Gastrocnemius medialis (tissue), 4 donors: ENCODE measurements around the gene IL20RA. TPM values are rescaled to one million over a fixed set of nuclear protein-coding genes. Genes with fewer than 3 reads are reported as not detected.
"Not testable (repeated sequence)": the region's sequence is repeated elsewhere in the genome, so short reads cannot be mapped to it uniquely, and the experiment has no call there.

Experiments used
- ATAC-seq, 2 donors: fragments of 150-250 bp; one replicate each; pipeline ENCODE4 v1.9.1; 2016
- DNase-seq, 2 donors: peaks; one replicate each; pipeline ENCODE4 v3.0.0-alpha.2; 2019
- H3K27ac ChIP-seq, 4 donors: fragments of 200-600 bp; sonication (generic); 1 replicate in 1 of 4; 2 replicates in 3 of 4; pipeline ENCODE4 v1.5.1; 2016 to 2018; ENCODE audit warnings: mild to moderate bottlenecking in 2 of 4, moderate library complexity in 1 of 4
- H3K27me3 ChIP-seq, 3 donors: fragments of 200-600 bp; sonication (generic) in 2 of 3; 1 replicate in 1 of 3; 2 replicates in 2 of 3; pipeline versions ENCODE4 v1.5.1 to v1.6.0; 2016 to 2019; ENCODE audit warnings: mild to moderate bottlenecking in 1 of 3, moderate library complexity in 1 of 3
- H3K36me3 ChIP-seq, 2 donors: fragments of 200-600 bp; sonication (generic) in 1 of 2; one replicate each; pipeline ENCODE4 v1.5.1; 2017 to 2018
- H3K4me1 ChIP-seq, 2 donors: fragments of 200-600 bp; sonication (generic) in 1 of 2; one replicate each; pipeline ENCODE4 v1.5.1; 2016 to 2017; ENCODE audit warnings: mild to moderate bottlenecking in 2 of 2
- H3K4me3 ChIP-seq, 4 donors: fragments of 200-600 bp; sonication (generic) in 3 of 4; 1 replicate in 1 of 4; 2 replicates in 3 of 4; pipeline ENCODE4 v1.5.1; 2016 to 2019; ENCODE audit warnings: mild to moderate bottlenecking in 2 of 4
- H3K9me3 ChIP-seq, 3 donors: fragments of 200-600 bp; sonication (generic) in 2 of 3; 1 replicate in 1 of 3; 2 replicates in 2 of 3; pipeline ENCODE4 v1.5.1; 2016 to 2019
- CTCF ChIP-seq, 5 experiments: fragments of 450-650 bp in 3 of 5; fragments of 200-600 bp in 2 of 5; sonication (generic) in 2 of 5; IDR thresholded peaks in 4 of 5; conservative IDR thresholded peaks in 1 of 5; 1 replicate in 4 of 5; 2 replicates in 1 of 5; pipeline ENCODE4 v1.5.1; 2016 to 2019; ENCODE audit warnings: antibody characterized with exemption in 5 of 5, mild to moderate bottlenecking in 3 of 5, moderate library complexity in 3 of 5
- POLR2A ChIP-seq, 2 donors: fragments of 450-650 bp; IDR thresholded peaks; one replicate each; pipeline ENCODE4 v1.6.1; 2017; ENCODE audit warnings: antibody characterized with exemption in 2 of 2, mild to moderate bottlenecking in 2 of 2, moderate library complexity in 2 of 2
- in situ Hi-C, 4 donors: fragments of 200-750 bp; cut with MboI; loops; one replicate each; pipeline versions ENCODE4 v1.15.0 to v1.8.0; 2017; ENCODE audit warnings: low sequenced_read_pairs in 4 of 4
- intact Hi-C: fragments of 100-400 bp; cut with DNase I; formaldehyde crosslinking; loops from one replicate; pipeline ENCODE4 v1.15.1; 2023; ENCODE audit warnings: low total_unique reads
- total RNA-seq, 4 donors: library from RNA; depleted of rRNA; stranded (reverse); fragments of >200 nt; gene quantifications; one replicate each; pipeline versions ENCODE4 v1.1.0 to v1.2.3, GENCODE V29; 2016

IL20RA gene
- total RNA-seq, 4 donors from 2014 or later: 0.32 to 1.1 TPM; not detected in 2

GRCh38 chr6:137081997-137082396, 37.2 kb upstream of the IL20RA start:
- H3K27me3 ChIP-seq: no peaks in the 10 kb centered on the region
- no peaks in the 10 kb centered on the region for H3K9me3 ChIP-seq
- in situ Hi-C loops (loop anchor here in 3 of 4 donors (5.0 to 25.0 kb wide), 3 partner anchors 235 to 563 kb away; no protein-coding TSS in a partner anchor), intact Hi-C loops (no loop called here)
- no peaks in the 10 kb centered on the region for H3K36me3 ChIP-seq
- TF ChIP-seq POLR2A (IDR thresholded peaks at IDR 0.05) (no peak), CTCF (IDR thresholded peaks at IDR 0.05 in 4 of 5, conservative IDR thresholded peaks at IDR 0.05 in 1 of 5) (no peak)
- no peak overlapping the region for H3K27ac ChIP-seq
- no peak for DNase-seq
- no peak for ATAC-seq
- no peaks in the 10 kb centered on the region for H3K4me1 ChIP-seq
- no peak overlapping the region for H3K4me3 ChIP-seq

GRCh38 chr6:137080711-137081110, 35.9 kb upstream of the IL20RA start:
- intact Hi-C loops: no loop called here
- no peaks in the 10 kb centered on the region for H3K27me3 ChIP-seq
- no peak for ATAC-seq
- no peak overlapping the region for H3K4me3 ChIP-seq
- TF ChIP-seq POLR2A (IDR thresholded peaks at IDR 0.05): no peak
- in situ Hi-C loops: loop anchor here in 3 of 4 donors (5.0 to 25.0 kb wide), 3 partner anchors 237 to 564 kb away; no protein-coding TSS in a partner anchor
- H3K4me1 ChIP-seq: no peaks in the 10 kb centered on the region
- DNase-seq: no peak
- H3K9me3 ChIP-seq: no peaks in the 10 kb centered on the region
- no peak overlapping the region for H3K27ac ChIP-seq
- H3K36me3 ChIP-seq: no peaks in the 10 kb centered on the region

- ATAC-seq (peak; percentile 68 to 85), DNase-seq (peak; percentile 28 to 60)
- Histone ChIP-seq H3K9me3 (no peaks in the 10 kb centered on the region), H3K4me1 (no peaks in the 10 kb centered on the region), H3K27ac (no peak overlapping the region), H3K4me3 (no peak overlapping the region), H3K36me3 (no peaks in the 10 kb centered on the region), H3K27me3 (no peaks in the 10 kb centered on the region)
- peak; percentile 23 to 56 (median 49) for TF ChIP-seq CTCF (IDR thresholded peaks at IDR 0.05 in 4 of 5, conservative IDR thresholded peaks at IDR 0.05 in 1 of 5)
- no peak for TF ChIP-seq POLR2A (IDR thresholded peaks at IDR 0.05)
- in situ Hi-C loops: loop anchor here in 2 of 4 donors (10.0 to 25.0 kb wide), 2 partner anchors 561 to 568 kb away; no protein-coding TSS in a partner anchor
- intact Hi-C loops: loop anchor here (5.0 kb wide), 2 partner anchors 236 to 566 kb away; no protein-coding TSS in a partner anchor
These were observed 31.7 kb upstream of the IL20RA start for GRCh38 chr6:137076277-137077068.

GRCh38 chr6:137075790-137076189, 31.0 kb upstream of the IL20RA start:
- H3K27me3 ChIP-seq, H3K36me3 ChIP-seq, DNase-seq, H3K4me3 ChIP-seq, H3K27ac ChIP-seq, H3K9me3 ChIP-seq, H3K4me1 ChIP-seq, ATAC-seq: not testable (repeated sequence)
- intact Hi-C loops (loop anchor here (5.0 kb wide), 2 partner anchors 237 to 567 kb away; no protein-coding TSS in a partner anchor), in situ Hi-C loops (loop anchor here in 2 of 4 donors (10.0 to 25.0 kb wide), 2 partner anchors 562 to 569 kb away; no protein-coding TSS in a partner anchor)

- H3K4me1 ChIP-seq: no peaks in the 10 kb centered on the region
- in situ Hi-C loops: loop anchor here in 1 of 4 donors (10.0 kb wide), 1 partner anchor 574 kb away; no protein-coding TSS in a partner anchor
- no peaks in the 10 kb centered on the region for H3K36me3 ChIP-seq
- DNase-seq (no peak), ATAC-seq (no peak)
- peaks cover 0 to 4% (median 2%) of the 10 kb centered on the region in 3 donors for H3K27me3 ChIP-seq
- no peak overlapping the region for H3K27ac ChIP-seq
- H3K4me3 ChIP-seq: no peak overlapping the region
- TF ChIP-seq CTCF (IDR thresholded peaks at IDR 0.05 in 4 of 5, conservative IDR thresholded peaks at IDR 0.05 in 1 of 5) (no peak), POLR2A (IDR thresholded peaks at IDR 0.05) (no peak)
- intact Hi-C loops: no loop called here
- no peaks in the 10 kb centered on the region for H3K9me3 ChIP-seq
These were observed 25.5 kb upstream of the IL20RA start for GRCh38 chr6:137070303-137070702.
